Thoracic aorta (tissue), 2 donors: ENCODE measurements around the gene CCNO. TPM values are rescaled to one million over a fixed set of nuclear protein-coding genes. Genes with fewer than 3 reads are reported as not detected.

Experiments used
- ATAC-seq: fragments of 150-250 bp; one replicate; pipeline ENCODE4 v1.8.0; 2017; ENCODE audit warnings: low read depth; ENCODE audit not compliant: insufficient number of reproducible peaks, low FRiP score
- DNase-seq: peaks from one replicate; pipeline ENCODE4 v3.0.0-alpha.2; 2020; ENCODE audit warnings: low spot score
- H3K27ac ChIP-seq, 2 donors: fragments of 200-600 bp; sonication (generic); 1 replicate in 1 of 2; 2 replicates in 1 of 2; pipeline ENCODE4 v1.5.1; 2016; ENCODE audit warnings: mild to moderate bottlenecking in 2 of 2, moderate library complexity in 2 of 2
- H3K27me3 ChIP-seq: fragments of 200-600 bp; sonication (generic); replicated peaks from 2 replicates; pipeline ENCODE4 v1.6.0; 2016; ENCODE audit warnings: mild to moderate bottlenecking; ENCODE audit not compliant: insufficient read depth
- H3K36me3 ChIP-seq: fragments of 200-600 bp; sonication (generic); one replicate; pipeline ENCODE4 v1.5.1; 2016
- H3K4me1 ChIP-seq, 2 donors: fragments of 200-600 bp; sonication (generic); 1 replicate in 1 of 2; 2 replicates in 1 of 2; pipeline versions ENCODE4 v1.5.1 to v1.6.0; 2016; ENCODE audit warnings: low read depth in 2 of 2, mild to moderate bottlenecking in 1 of 2; ENCODE audit not compliant: control insufficient read depth in 1 of 2
- H3K4me3 ChIP-seq: fragments of 200-600 bp; sonication (generic); 2 replicates; pipeline ENCODE4 v1.5.1; 2016; ENCODE audit warnings: mild to moderate bottlenecking
- H3K9me3 ChIP-seq: fragments of 200-600 bp; sonication (generic); 2 replicates; pipeline ENCODE4 v1.5.1; 2016
- CTCF ChIP-seq: fragments of 200-600 bp; sonication (generic); IDR thresholded peaks from one replicate; pipeline ENCODE4 v1.5.1; 2019; ENCODE audit warnings: antibody characterized with exemption
- total RNA-seq, 2 donors: library from RNA; depleted of rRNA; stranded (reverse); fragments of >200 nt; gene quantifications; one replicate each; pipeline versions ENCODE4 v1.1.0 to v1.2.3, GENCODE V29; 2016

CCNO gene
- total RNA-seq, 2 donors from 2014 or later: 0.35 to 0.95 TPM

- no peak for TF ChIP-seq CTCF
- H3K4me1 ChIP-seq: no peaks in the 10 kb centered on the region
- H3K36me3 ChIP-seq: peaks cover 10% of the 10 kb centered on the region
- no peak overlapping the region for H3K27ac ChIP-seq
- DNase-seq (no peak), ATAC-seq (no peak)
- H3K9me3 ChIP-seq: peaks cover 4% of the 10 kb centered on the region
- no peak overlapping the region for H3K4me3 ChIP-seq
- H3K27me3 ChIP-seq: no peaks in the 10 kb centered on the region
Observed at GRCh38 chr5:55250064-55250463, 16.7 kb upstream of the CCNO start.

DNA sequence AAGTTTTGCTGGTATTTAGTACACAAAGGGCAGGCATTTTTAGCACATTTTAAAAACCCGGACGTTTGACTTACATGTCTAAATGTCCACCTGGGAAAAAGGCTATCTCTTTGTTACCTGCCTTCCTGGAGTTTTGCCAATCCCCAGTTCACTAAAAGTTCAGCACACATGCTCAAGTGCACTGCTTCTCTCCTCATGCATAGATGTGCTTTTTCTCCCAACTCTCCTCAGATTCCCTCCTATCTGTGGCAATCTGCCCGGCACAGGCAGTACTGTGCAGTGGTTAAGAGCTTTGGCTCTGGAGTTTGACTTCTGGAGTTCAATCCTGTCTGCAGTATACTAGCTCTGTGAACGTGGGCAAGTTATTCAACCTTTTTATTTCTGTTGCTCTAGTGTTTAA lies 8.3 kb upstream of the CCNO start:
- no peak for DNase-seq
- no peak for TF ChIP-seq CTCF
- H3K4me1 ChIP-seq: no peaks in the 10 kb centered on the region
- no peak overlapping the region for H3K27ac ChIP-seq
- no peaks in the 10 kb centered on the region for H3K9me3 ChIP-seq
- H3K4me3 ChIP-seq: no peak overlapping the region
- no peaks in the 10 kb centered on the region for H3K36me3 ChIP-seq
- no peak for ATAC-seq
- no peaks in the 10 kb centered on the region for H3K27me3 ChIP-seq

DNA sequence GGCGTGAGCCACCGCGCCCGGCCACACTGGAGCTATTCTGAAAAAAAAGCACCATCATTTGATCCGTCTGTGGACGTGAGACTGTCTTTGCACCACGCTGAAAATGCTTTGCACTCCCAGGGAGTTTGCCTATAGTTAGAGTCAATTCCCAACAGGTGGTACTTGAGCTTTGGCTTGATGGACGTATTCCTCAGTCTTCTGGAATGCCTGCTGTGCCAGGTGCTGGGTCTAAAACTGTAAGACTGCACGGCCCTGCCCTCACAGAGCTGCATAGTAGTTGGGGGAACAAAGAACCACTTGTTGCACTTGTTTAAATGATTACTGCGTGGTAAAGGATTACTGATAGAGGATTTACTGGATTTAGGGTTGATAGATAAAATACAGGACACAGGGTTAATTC lies 3.4 kb upstream of the CCNO start:
- no peak overlapping the region for H3K4me3 ChIP-seq
- H3K27me3 ChIP-seq: no peaks in the 10 kb centered on the region
- ATAC-seq (no peak), DNase-seq (no peak)
- H3K36me3 ChIP-seq: no peaks in the 10 kb centered on the region
- H3K27ac ChIP-seq: no peak overlapping the region
- no peak for TF ChIP-seq CTCF
- H3K4me1 ChIP-seq: peaks cover 9 to 26% of the 10 kb centered on the region in 2 donors
- H3K9me3 ChIP-seq: no peaks in the 10 kb centered on the region

DNA sequence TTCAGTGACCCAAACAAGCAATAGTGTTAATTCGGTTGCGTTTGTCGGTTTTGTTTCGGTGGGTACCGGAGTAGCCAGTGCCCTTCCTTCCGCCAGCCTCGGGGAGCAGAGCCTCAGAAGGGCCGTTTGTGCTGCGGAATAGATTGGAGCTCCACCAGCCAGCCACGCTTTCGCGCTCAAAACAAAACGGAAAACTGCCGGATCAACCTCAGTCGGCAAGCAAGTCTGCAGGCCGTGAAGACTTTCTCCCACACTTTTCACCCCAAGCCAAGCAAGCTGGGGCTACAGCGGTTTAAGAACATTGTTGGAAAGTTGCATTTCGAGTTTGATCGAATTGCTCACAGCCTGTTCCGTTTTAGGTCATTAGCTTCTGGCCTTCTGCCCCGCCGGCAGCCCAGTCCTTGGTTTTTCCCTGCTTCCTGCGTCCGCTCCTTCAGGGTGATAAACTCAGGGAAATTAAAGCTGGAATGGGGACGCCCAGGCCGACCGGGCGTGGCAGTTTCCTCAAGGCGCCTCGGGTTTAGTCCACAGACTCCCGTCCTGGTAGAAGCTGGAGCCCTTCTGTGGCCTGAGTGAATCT lies 803 bp upstream of the CCNO start:
- no peak for TF ChIP-seq CTCF
- ATAC-seq (no peak), DNase-seq (no peak)
- Histone ChIP-seq H3K9me3 (no peaks in the 10 kb centered on the region), H3K36me3 (no peaks in the 10 kb centered on the region), H3K27me3 (peaks cover 20% of the 10 kb centered on the region), H3K4me1 (peaks cover 14 to 37% of the 10 kb centered on the region in 2 donors), H3K27ac (no peak overlapping the region), H3K4me3 (peak overlapping the region; percentile 85)

- Histone ChIP-seq H3K27me3 (peaks cover 31% of the 10 kb centered on the region), H3K4me3 (peak overlapping the region; percentile 85), H3K4me1 (peaks cover 17 to 43% of the 10 kb centered on the region in 2 donors), H3K9me3 (no peaks in the 10 kb centered on the region), H3K27ac (peak overlapping the region; percentile 9 to 30), H3K36me3 (no peaks in the 10 kb centered on the region)
- TF ChIP-seq CTCF: no peak
- ATAC-seq: no peak
- no peak for DNase-seq
Observed at GRCh38 chr5:55232271-55232984, 980 bp downstream of the CCNO start.
